ENCODE results near the gene ZNF804B. TPM values are rescaled to one million over a fixed set of nuclear protein-coding genes. Genes with fewer than 3 reads are reported as not detected.
A peak's percentile ranks its signal among the peaks of the same experiment; 100 is the strongest.

Gene ZNF804B
- total and polyA plus RNA-seq, 9 of the 15 experiments (the other 6 are each of a cell fraction or from before 2014, with no cell fraction given): 0.04 to 0.22 (median 0.09) TPM; not detected in 6

DNA sequence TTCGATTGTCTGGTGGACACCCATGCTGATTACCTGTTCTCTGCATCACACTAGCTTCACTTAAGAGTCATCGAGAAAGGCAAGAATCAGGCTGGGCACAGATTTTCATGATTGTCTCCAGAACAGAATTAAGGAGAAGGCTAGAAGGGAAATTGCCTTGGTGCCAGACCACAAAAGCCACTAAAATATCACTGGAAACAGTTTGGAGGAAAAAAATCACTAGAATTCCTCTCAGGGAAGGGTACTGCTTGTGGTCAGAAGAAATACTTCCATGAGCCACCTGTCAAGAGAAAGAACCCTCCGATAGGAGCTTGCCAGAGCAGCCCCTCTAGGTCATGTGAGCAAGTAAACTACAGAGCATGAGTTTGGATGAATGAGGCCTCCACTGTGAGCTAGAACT, 305.3 kb downstream of the ZNF804B start:
- no TSS peak for BruUV-seq (replicated peaks)
- in situ Hi-C loops (cut with MboI): no loop called here
- Histone ChIP-seq H3K36me3 (ENCODE audit: control insufficient read depth, insufficient read depth, low read length) (no peaks in the 10 kb centered on the region), H3K4me3 (no peak overlapping the region), H3K9me3 (replicated peaks; ENCODE audit: control insufficient read depth, insufficient read depth, low read depth, low read length) (peaks cover 2% of the 10 kb centered on the region; the same call in 1 of the 2 replicates), H3K27ac (ENCODE audit: extremely low read depth, low read depth, low read length) (no peak overlapping the region), H2AFZ (ENCODE audit: low read depth, low read length) (no peak overlapping the region), H3K79me2 (ENCODE audit: control insufficient read depth, insufficient read depth, low read length) (no peaks in the 10 kb centered on the region), H4K20me1 (replicated peaks; ENCODE audit: control insufficient read depth, insufficient read depth, low read length) (no peaks in the 10 kb centered on the region), H3K4me2 (ENCODE audit: insufficient read depth, low read length) (no peak overlapping the region), H3K4me1 (replicated peaks in 1 of 2; ENCODE audit: control insufficient read depth in 2 of 2, insufficient read depth in 2 of 2, low read length in 2 of 2) (no peaks in the 10 kb centered on the region), H3K9ac (ENCODE audit: insufficient read depth in 1 of 2, low read depth in 2 of 2, low read length in 2 of 2) (no peak overlapping the region), H3K9me1 (ENCODE audit: control insufficient read depth, insufficient read depth, low read length) (no peaks in the 10 kb centered on the region), H3K27me3 (ENCODE audit: control insufficient read depth in 2 of 2, insufficient read depth in 2 of 2, low read length in 2 of 2) (no peaks in the 10 kb centered on the region)
- TF ChIP-seq NUFIP1 (IDR thresholded peaks at IDR 0.05; ENCODE audit: partially characterized antibody) (no peak), SP2 (IDR thresholded peaks at IDR 0.05; ENCODE audit: extremely low read depth, low read depth, low read length, poor library complexity, severe bottlenecking) (no peak), MAFG (tag; conservative IDR thresholded peaks at IDR 0.05) (no peak)
- DNase-seq (ENCODE audit: extremely low read depth in 1 of 4, low spot score in 3 of 4) (no peak), FAIRE-seq (no peak), ATAC-seq (no peak)
- CTCF ChIA-PET (ENCODE audit: low intra/inter-chr PET ratio): no interaction called here
- intact Hi-C loops (cut with micrococcal nuclease): no loop called here
- 0% methylated on average over 3 of the region's 3 CpGs for WGBS (ENCODE audit: insufficient coverage, low coverage, missing lambda C conversion rate)
- POLR2A ChIA-PET: no interaction called here

DNA sequence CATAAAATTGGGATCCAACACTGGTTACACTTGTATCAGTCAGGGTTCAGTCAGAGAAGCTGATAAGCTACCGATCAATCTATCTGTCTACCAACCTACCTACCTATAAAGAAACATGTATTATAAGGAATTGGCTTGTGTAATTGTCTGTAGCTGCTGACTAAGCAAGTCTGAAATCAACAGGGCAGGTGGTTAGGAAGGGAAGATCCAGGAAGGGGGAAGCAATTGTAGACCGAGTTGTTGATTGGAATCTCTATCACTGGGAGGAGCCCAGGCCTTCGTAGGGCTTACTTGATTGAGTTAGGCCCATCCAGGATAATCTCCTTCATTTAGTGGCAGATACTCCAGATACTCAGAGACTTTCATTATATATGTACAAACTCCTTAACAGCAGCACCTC, 307.5 kb downstream of the ZNF804B start:
- Histone ChIP-seq H3K9me3 (replicated peaks; ENCODE audit: control insufficient read depth, insufficient read depth, low read depth, low read length) (peaks cover 2% of the 10 kb centered on the region; the same call in 1 of the 2 replicates), H4K20me1 (replicated peaks; ENCODE audit: control insufficient read depth, insufficient read depth, low read length) (no peaks in the 10 kb centered on the region), H3K4me1 (replicated peaks in 1 of 2; ENCODE audit: control insufficient read depth in 2 of 2, insufficient read depth in 2 of 2, low read length in 2 of 2) (no peaks in the 10 kb centered on the region), H3K79me2 (ENCODE audit: control insufficient read depth, insufficient read depth, low read length) (no peaks in the 10 kb centered on the region), H3K4me3 (no peak overlapping the region), H3K9me1 (ENCODE audit: control insufficient read depth, insufficient read depth, low read length) (no peaks in the 10 kb centered on the region), H3K9ac (ENCODE audit: insufficient read depth in 1 of 2, low read depth in 2 of 2, low read length in 2 of 2) (no peak overlapping the region), H3K4me2 (ENCODE audit: insufficient read depth, low read length) (no peak overlapping the region), H3K36me3 (ENCODE audit: control insufficient read depth, insufficient read depth, low read length) (no peaks in the 10 kb centered on the region), H3K27ac (ENCODE audit: extremely low read depth, low read depth, low read length) (no peak overlapping the region), H3K27me3 (ENCODE audit: control insufficient read depth in 2 of 2, insufficient read depth in 2 of 2, low read length in 2 of 2) (no peaks in the 10 kb centered on the region), H2AFZ (ENCODE audit: low read depth, low read length) (no peak overlapping the region)
- in situ Hi-C loops (cut with MboI) (no loop called here), intact Hi-C loops (cut with micrococcal nuclease) (no loop called here)
- no TSS peak for BruUV-seq (replicated peaks)
- ChIA-PET POLR2A (no interaction called here), CTCF (ENCODE audit: low intra/inter-chr PET ratio) (no interaction called here)
- TF ChIP-seq, protein P1, sequence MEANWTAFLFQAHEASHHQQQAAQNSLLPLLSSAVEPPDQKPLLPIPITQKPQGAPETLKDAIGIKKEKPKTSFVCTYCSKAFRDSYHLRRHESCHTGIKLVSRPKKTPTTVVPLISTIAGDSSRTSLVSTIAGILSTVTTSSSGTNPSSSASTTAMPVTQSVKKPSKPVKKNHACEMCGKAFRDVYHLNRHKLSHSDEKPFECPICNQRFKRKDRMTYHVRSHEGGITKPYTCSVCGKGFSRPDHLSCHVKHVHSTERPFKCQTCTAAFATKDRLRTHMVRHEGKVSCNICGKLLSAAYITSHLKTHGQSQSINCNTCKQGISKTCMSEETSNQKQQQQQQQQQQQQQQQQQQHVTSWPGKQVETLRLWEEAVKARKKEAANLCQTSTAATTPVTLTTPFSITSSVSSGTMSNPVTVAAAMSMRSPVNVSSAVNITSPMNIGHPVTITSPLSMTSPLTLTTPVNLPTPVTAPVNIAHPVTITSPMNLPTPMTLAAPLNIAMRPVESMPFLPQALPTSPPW (CRISPR knock-in tag; IDR thresholded peaks at IDR 0.05): no peak
- TF ChIP-seq ZNF316 (IDR thresholded peaks at IDR 0.05): peak; percentile 8; the same call in 1 of the 2 replicates
- 0% methylated on average over 3 of the region's 3 CpGs for WGBS (ENCODE audit: insufficient coverage, low coverage, missing lambda C conversion rate)
- ATAC-seq (no peak), FAIRE-seq (no peak), DNase-seq (ENCODE audit: extremely low read depth in 1 of 4, low spot score in 3 of 4) (no peak)

Data from K562 (cell line).